Measurements from ENCODE around the gene ITPA.

The ITPA gene

DNA sequence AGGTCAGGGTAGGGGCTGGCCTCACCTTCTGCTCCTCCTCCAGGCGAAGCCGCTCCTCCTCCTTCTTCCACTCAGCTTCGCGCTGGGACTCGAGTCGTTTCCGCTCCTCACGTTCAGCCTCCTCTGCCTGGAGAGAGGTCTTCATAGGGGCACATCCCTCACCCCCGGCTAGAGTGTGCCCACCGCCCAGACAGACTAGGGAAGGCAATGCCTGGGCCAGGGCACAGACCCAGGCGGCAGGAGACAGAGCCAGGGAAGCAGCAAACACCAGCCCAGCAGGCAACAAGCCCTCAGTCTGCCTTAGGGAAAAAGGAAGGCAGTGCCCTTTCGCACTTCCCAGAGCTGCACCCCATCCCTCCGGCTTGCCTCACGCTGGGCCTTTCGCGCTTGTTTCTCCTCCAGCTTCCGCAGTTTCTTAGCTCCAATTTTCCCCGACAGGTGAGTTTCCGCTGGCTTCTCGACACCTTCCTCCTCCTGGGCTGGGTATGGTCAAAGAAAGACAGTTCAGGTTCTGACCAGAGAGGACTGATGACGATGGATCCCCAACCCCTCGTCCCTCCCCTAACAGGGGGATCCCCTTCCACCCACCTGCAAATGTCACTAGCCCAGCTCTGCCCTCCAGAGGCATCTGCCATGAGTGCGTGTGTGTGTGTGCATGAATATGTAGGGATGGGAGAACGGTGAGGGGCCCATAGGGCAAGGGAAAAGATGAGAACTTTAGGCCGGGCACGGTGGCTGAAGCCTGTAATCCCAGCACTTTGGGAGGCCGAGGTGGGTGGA lies 9.1 kb upstream of the ITPA start:
- Histone ChIP-seq H3K4me3 (no peak overlapping the region), H3K27me3 (no peaks in the 10 kb centered on the region), H3K9me3 (no peaks in the 10 kb centered on the region), H3K27ac (no peak overlapping the region), H3K36me3 (peaks cover 21 to 67% (median 34%) of the 10 kb centered on the region in 3 donors), H3K4me1 (peaks cover 0 to 15% (median 14%) of the 10 kb centered on the region in 4 donors)
- DNase-seq: no peak
- TF ChIP-seq, protein P1, sequence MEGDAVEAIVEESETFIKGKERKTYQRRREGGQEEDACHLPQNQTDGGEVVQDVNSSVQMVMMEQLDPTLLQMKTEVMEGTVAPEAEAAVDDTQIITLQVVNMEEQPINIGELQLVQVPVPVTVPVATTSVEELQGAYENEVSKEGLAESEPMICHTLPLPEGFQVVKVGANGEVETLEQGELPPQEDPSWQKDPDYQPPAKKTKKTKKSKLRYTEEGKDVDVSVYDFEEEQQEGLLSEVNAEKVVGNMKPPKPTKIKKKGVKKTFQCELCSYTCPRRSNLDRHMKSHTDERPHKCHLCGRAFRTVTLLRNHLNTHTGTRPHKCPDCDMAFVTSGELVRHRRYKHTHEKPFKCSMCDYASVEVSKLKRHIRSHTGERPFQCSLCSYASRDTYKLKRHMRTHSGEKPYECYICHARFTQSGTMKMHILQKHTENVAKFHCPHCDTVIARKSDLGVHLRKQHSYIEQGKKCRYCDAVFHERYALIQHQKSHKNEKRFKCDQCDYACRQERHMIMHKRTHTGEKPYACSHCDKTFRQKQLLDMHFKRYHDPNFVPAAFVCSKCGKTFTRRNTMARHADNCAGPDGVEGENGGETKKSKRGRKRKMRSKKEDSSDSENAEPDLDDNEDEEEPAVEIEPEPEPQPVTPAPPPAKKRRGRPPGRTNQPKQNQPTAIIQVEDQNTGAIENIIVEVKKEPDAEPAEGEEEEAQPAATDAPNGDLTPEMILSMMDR (IDR thresholded peaks at IDR 0.05): no peak
- intact Hi-C loops (cut with DNase I; ENCODE audit: low total_unique reads): no loop called here

DNA sequence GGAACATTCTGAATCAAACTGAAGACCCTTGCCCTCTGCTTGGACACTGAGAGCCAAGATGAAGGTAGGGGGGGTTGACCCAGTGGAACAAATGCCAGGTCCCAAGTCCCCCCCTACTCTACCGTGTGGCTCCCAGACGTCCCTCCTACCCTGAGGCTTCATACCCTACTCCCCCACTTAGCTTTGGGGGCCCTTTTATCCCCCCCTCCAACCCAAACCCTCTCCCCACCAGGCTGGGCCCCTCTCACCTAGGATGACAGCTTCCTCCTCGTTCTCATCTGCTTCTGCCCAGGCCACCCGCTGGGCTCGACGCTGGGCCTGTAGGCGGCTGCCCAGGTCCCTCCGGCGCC lies 6.4 kb upstream of the ITPA start:
- no peak for DNase-seq
- H3K9me3 ChIP-seq: no peaks in the 10 kb centered on the region
- H3K27me3 ChIP-seq: no peaks in the 10 kb centered on the region
- peak overlapping the region; percentile 61 to 82 for H3K4me3 ChIP-seq
- peaks cover 0 to 15% (median 14%) of the 10 kb centered on the region in 4 donors for H3K4me1 ChIP-seq
- peaks cover 16 to 40% (median 23%) of the 10 kb centered on the region in 3 donors for H3K36me3 ChIP-seq
- peak overlapping the region; percentile 76 to 83 for H3K27ac ChIP-seq
- TF ChIP-seq, protein P1 (IDR thresholded peaks at IDR 0.05): no peak
- intact Hi-C loops (cut with DNase I; ENCODE audit: low total_unique reads): no loop called here

GRCh38 chr20:3203315-3204123 lies 5.8 kb upstream of the ITPA start:
- TF ChIP-seq, protein P1 (IDR thresholded peaks at IDR 0.05): no peak
- H3K27ac ChIP-seq: peak overlapping the region; percentile 76 to 83
- H3K4me3 ChIP-seq: peak overlapping the region; percentile 61 to 82
- H3K36me3 ChIP-seq: peaks cover 16 to 35% (median 23%) of the 10 kb centered on the region in 3 donors
- peaks cover 0 to 19% (median 14%) of the 10 kb centered on the region in 4 donors for H3K4me1 ChIP-seq
- H3K9me3 ChIP-seq: no peaks in the 10 kb centered on the region
- DNase-seq: no peak
- H3K27me3 ChIP-seq: no peaks in the 10 kb centered on the region
- intact Hi-C loops (cut with DNase I; ENCODE audit: low total_unique reads): no loop called here

GRCh38 chr20:3204124-3204794 lies 5.0 kb upstream of the ITPA start, which contains the start of gene DDRGK1:
Gene DDRGK1, minus strand, starts transcription at chr20:3204682. Its CDS starts 55 bp downstream, at chr20:3204627.
- intact Hi-C loops (cut with DNase I; ENCODE audit: low total_unique reads): no loop called here
- DNase-seq: peak; percentile 88 to 93
- no peaks in the 10 kb centered on the region for H3K9me3 ChIP-seq
- H3K4me3 ChIP-seq: peak within 1 kb of the TSS; percentile 61 to 82
- H3K4me1 ChIP-seq: peaks cover 0 to 23% (median 16%) of the 10 kb centered on the region in 4 donors
- H3K27me3 ChIP-seq: no peaks in the 10 kb centered on the region
- H3K27ac ChIP-seq: peak within 1 kb of the TSS; percentile 76 to 83
- TF ChIP-seq, protein P1 (IDR thresholded peaks at IDR 0.05): no peak
- peaks cover 16 to 28% (median 19%) of the 10 kb centered on the region in 3 donors for H3K36me3 ChIP-seq

DNA sequence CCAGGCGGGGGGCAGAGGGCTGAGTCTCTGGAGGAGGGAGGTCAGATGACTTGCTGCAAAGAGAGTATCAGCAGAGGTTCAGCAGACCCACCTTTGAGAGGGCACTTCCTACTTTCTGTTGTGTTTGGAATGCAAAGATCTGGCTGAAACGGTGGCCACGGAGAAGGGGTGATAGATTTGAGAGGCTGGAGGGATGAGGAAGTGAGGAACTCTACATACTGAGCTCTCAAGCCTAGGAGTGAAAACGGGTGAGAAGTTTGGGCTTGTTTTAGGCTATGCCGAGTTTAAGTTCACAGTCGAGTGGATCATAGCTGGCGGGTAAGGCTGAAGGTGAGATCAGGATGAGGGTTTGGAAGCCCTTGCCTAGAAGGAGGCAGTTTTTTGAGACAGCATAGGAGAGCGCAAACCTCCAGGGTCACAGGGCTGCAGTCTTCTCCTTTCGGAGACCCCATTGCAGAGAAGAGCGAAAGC lies 477 bp upstream of the ITPA start:
- intact Hi-C loops (cut with DNase I; ENCODE audit: low total_unique reads): no loop called here
- Histone ChIP-seq H3K4me1 (peaks cover 0 to 17% (median 6%) of the 10 kb centered on the region in 4 donors), H3K4me3 (peak overlapping the region; percentile 92 to 96), H3K36me3 (peaks cover 0 to 9% (median 6%) of the 10 kb centered on the region in 3 donors), H3K27me3 (no peaks in the 10 kb centered on the region), H3K27ac (peak overlapping the region; percentile 81 to 90), H3K9me3 (no peaks in the 10 kb centered on the region)
- TF ChIP-seq, protein P1 (IDR thresholded peaks at IDR 0.05): no peak
- DNase-seq: no peak
